Panc1 (cell line): ENCODE data around the gene TEDDM1. TPM values are rescaled to one million over a fixed set of nuclear protein-coding genes. Genes with fewer than 3 reads are reported as not detected.

Experiments
- ATAC-seq: fragments of 200-7000 bp; cut with Tn5 transposase; 2 replicates; pipeline ENCODE4 v1.9.1; 2020; ENCODE audit warnings: mild to moderate bottlenecking, moderate library complexity
- BruUV-seq: library from RNA; stranded (reverse); fragments of 400-500 nt; replicated peaks from 2 replicates; lab custom pipeline; 2021; lab: Mats Ljungman, UMichigan
- CTCF ChIA-PET: fragments of 300-600 bp; sonication (Branson Sonifier 250); formaldehyde crosslinking; loops from one replicate; lab custom pipeline; 2022; ENCODE audit warnings: antibody characterized with exemption; lab: Charles Lee
- POLR2A ChIA-PET: fragments of 300-600 bp; sonication (Branson Sonifier 250); formaldehyde crosslinking; loops from one replicate; lab custom pipeline; 2022; ENCODE audit warnings: antibody characterized with exemption; lab: Charles Lee
- DNase-seq: peaks from one replicate; pipeline ENCODE4 v3.0.0-alpha.2; 2010; ENCODE audit warnings: low read depth, low spot score
- H3K27ac ChIP-seq: 2 replicates; pipeline ENCODE4 v1.5.1; 2011; ENCODE audit warnings: mild to moderate bottlenecking, low read length, inconsistent platforms
- H3K27me3 ChIP-seq: fragments of 200-500 bp; sonication (Bioruptor generic); 2 replicates; pipeline ENCODE4 v1.6.0; 2014; ENCODE audit warnings: low read length, inconsistent platforms; ENCODE audit not compliant: control insufficient read depth, insufficient read depth
- H3K36me3 ChIP-seq: fragments of 200-500 bp; sonication (Bioruptor generic); 2 replicates; pipeline ENCODE4 v1.5.1; 2014; ENCODE audit warnings: inconsistent platforms, mild to moderate bottlenecking, low read length, moderate library complexity; ENCODE audit not compliant: control insufficient read depth, insufficient read depth
- H3K4me1 ChIP-seq: 2 replicates; pipeline ENCODE4 v1.5.1; 2011; ENCODE audit warnings: inconsistent platforms, mild to moderate bottlenecking, low read length, moderate library complexity; ENCODE audit not compliant: control insufficient read depth, insufficient read depth
- H3K4me3 ChIP-seq, 2 experiments: 2 replicates each; pipeline ENCODE4 v1.5.1; 2011 to 2012; ENCODE audit warnings: low read depth in 2 of 2, low read length in 2 of 2, mild to moderate bottlenecking in 2 of 2, inconsistent platforms in 1 of 2, moderate library complexity in 1 of 2
- H3K9me3 ChIP-seq: fragments of 200-500 bp; sonication (Bioruptor generic); 2 replicates; pipeline ENCODE4 v1.5.1; 2014; ENCODE audit warnings: low read depth, mild to moderate bottlenecking, inconsistent platforms, low read length, moderate library complexity; ENCODE audit not compliant: control insufficient read depth, insufficient read depth
- CTCF ChIP-seq: fragments of 450-650 bp; IDR thresholded peaks from 2 replicates; pipeline ENCODE4 v1.5.1; 2017; ENCODE audit warnings: mild to moderate bottlenecking
- POLR2AphosphoS5 ChIP-seq: IDR thresholded peaks from 2 replicates; pipeline ENCODE4 v1.6.1; 2012; ENCODE audit warnings: mild to moderate bottlenecking, low read depth, low read length, moderate library complexity
- REST ChIP-seq, 2 experiments: IDR thresholded peaks; 2 replicates each; pipeline ENCODE4 v1.6.1; 2011 to 2012; ENCODE audit warnings: low read depth in 2 of 2, control low read depth in 1 of 2, low read length in 1 of 2, mild to moderate bottlenecking in 1 of 2, moderate library complexity in 1 of 2; ENCODE audit not compliant: insufficient read depth in 1 of 2
- SIN3A ChIP-seq: IDR thresholded peaks from 2 replicates; pipeline ENCODE4 v1.6.1; 2012; ENCODE audit warnings: low read depth, mild to moderate bottlenecking, low read length, moderate library complexity, borderline replicate concordance; ENCODE audit not compliant: insufficient read depth
- TCF7L2 ChIP-seq: IDR thresholded peaks from 2 replicates; pipeline ENCODE4 v1.6.1; 2011; ENCODE audit warnings: mild to moderate bottlenecking, low read depth, low read length, inconsistent platforms
- in situ Hi-C: cut with HindIII; loops from 2 replicates; pipeline ENCODE4 v1.10.0; 2016; ENCODE audit warnings: low sequenced_read_pairs, low pct_unique_long_range_greater_than_20kb
- intact Hi-C: fragments of 100-400 bp; cut with micrococcal nuclease; formaldehyde crosslinking; loops from one replicate; pipeline ENCODE4 v1.10.0; 2022; ENCODE audit not compliant: unreplicated experiment
- total RNA-seq: library from RNA; stranded (reverse); gene quantifications from one replicate; pipeline ENCODE4 v1.2.1, GENCODE V29; 2021; ENCODE audit not compliant: unreplicated experiment

TEDDM1 gene
- total RNA-seq, 1 experiment from 2014 or later = not detected

- intact Hi-C loops = no loop called here
- no peak for TF ChIP-seq TCF7L2
- no peak for TF ChIP-seq POLR2AphosphoS5
- no peak for TF ChIP-seq SIN3A
- TF ChIP-seq CTCF = no peak
- Histone ChIP-seq H3K4me1 (peaks cover 2% of the 10 kb centered on the region; the same call in 1 of the 2 replicates), H3K27me3 (0 out of 2 replicates have a peak, but pooled peaks cover 4% of the 10 kb centered on the region), H3K9me3 (no peaks in the 10 kb centered on the region), H3K27ac (no peak overlapping the region), H3K36me3 (peaks cover 4% of the 10 kb centered on the region), H3K4me3 (no peak overlapping the region)
- in situ Hi-C loops = no loop called here
- DNase-seq (no peak), ATAC-seq (no peak)
- ChIA-PET CTCF (no interaction called here), POLR2A (no interaction called here)
- no TSS peak for BruUV-seq
Measured at GRCh38 chr1:182388392-182389134, 11.9 kb downstream of the TEDDM1 start.

GRCh38 chr1:182387566-182387965 lies 12.9 kb downstream of the TEDDM1 start:
- in situ Hi-C loops = no loop called here
- BruUV-seq = no TSS peak
- ATAC-seq = no peak
- no peak overlapping the region for H3K4me3 ChIP-seq
- intact Hi-C loops = no loop called here
- H3K4me1 ChIP-seq = peaks cover 2% of the 10 kb centered on the region; the same call in 1 of the 2 replicates
- no peaks in the 10 kb centered on the region for H3K9me3 ChIP-seq
- peaks cover 4% of the 10 kb centered on the region for H3K36me3 ChIP-seq
- POLR2A ChIA-PET = no interaction called here
- no peak overlapping the region for H3K27ac ChIP-seq
- CTCF ChIA-PET = interaction anchor here (0.6 kb wide), 1 partner anchor 66 kb away, joined by 3 read pairs; no protein-coding TSS in a partner anchor
- 0 out of 2 replicates have a peak, but pooled peaks cover 1% of the 10 kb centered on the region for H3K27me3 ChIP-seq
- no peak for DNase-seq
- TF ChIP-seq SIN3A (no peak), REST (IDR thresholded peaks at IDR 0.05; ENCODE audit: insufficient read depth in 1 of 2, low read depth in 2 of 2, low read length in 1 of 2) (no peak), POLR2AphosphoS5 (no peak), CTCF (no peak), TCF7L2 (no peak)
